Ureter (tissue), 1 donor: ENCODE measurements around the gene CENPB. TPM values are rescaled to one million over a fixed set of nuclear protein-coding genes. Genes with fewer than 3 reads are reported as not detected.
A peak's percentile ranks its signal among the peaks of the same experiment; 100 is the strongest.
"Not testable (repeated sequence)": the region's sequence is repeated elsewhere in the genome, so short reads cannot be mapped to it uniquely, and the experiment has no call there.

Experiments
- DNase-seq: peaks from one replicate; pipeline ENCODE4 v3.0.0-alpha.2; 2020; ENCODE audit warnings: low spot score
- total RNA-seq: library from RNA; stranded (reverse); gene quantifications from one replicate; pipeline ENCODE4 v1.2.4, GENCODE V29; 2023
- donor health status: DM: yes; HTN: yes; CAD: no.

The CENPB gene
- total RNA-seq, 1 donor from 2014 or later, result 84.1 TPM

DNA sequence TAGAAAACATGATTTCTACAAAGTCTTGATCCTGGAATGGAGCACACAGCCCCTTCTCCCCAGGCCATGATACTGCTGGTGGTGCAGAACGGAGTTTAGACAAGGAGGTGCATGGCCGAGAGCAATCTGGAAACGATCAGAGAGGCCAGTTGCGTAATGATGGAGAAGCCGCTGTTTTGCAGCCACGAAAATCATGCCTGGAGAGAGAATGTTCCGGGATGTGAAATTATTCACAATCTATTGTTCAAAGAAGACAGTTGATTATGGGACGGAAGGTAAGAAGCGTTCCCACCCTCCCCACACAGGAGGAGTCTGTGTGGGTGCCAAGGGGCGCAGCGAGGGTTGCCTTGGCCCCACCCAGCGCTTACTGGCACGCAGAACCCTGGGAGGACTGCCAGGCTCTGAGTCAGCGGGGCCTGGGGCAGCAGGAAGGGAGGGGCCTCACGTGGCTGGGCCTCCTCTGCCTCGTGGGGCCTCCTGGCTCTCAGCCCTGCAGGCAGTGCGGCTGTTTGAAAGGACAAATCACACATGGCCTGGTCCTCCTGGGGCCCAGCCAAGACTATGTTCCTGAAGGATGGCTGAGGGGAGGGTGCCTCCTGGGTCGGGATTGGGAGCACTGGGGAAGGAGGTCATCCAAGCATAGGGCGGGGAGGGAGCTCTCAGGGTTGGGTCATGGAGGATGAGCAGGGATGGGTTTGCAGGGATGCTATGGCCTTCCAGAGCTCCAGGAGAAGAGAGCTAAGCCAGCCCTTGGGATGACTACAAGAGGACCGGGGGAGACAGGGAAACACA, 25.1 kb upstream of the CENPB start:
- peak; percentile 99 for DNase-seq

DNA sequence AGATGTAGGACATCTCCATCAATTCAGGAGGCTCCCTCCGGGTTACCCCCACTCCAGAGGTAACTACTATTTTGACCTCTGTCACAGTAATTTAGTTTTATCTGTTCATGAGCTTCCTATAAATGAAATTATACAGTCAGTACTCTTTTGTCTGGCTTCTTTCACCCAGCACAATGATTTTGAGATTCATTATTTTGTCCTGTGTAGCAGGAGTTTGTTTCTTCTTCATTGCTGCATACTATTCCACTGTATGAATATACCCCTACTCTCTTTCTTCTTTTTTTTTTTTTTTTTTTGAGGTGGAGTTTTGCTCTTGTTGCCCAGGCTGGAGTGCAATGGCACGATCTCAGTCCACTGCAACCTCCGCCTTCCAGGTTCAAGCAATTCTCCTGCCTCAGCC, 22.0 kb upstream of the CENPB start:
- DNase-seq, result no peak

GRCh38 chr20:3804781-3805180, 18.2 kb upstream of the CENPB start:
- DNase-seq, result no peak

GRCh38 chr20:3804254-3804751, 17.8 kb upstream of the CENPB start:
- peak; percentile 55 for DNase-seq

- DNase-seq, result no peak
Measured at GRCh38 chr20:3803854-3804253, 17.3 kb upstream of the CENPB start.

- no peak for DNase-seq
Measured at GRCh38 chr20:3803289-3803688, 16.7 kb upstream of the CENPB start.

DNA sequence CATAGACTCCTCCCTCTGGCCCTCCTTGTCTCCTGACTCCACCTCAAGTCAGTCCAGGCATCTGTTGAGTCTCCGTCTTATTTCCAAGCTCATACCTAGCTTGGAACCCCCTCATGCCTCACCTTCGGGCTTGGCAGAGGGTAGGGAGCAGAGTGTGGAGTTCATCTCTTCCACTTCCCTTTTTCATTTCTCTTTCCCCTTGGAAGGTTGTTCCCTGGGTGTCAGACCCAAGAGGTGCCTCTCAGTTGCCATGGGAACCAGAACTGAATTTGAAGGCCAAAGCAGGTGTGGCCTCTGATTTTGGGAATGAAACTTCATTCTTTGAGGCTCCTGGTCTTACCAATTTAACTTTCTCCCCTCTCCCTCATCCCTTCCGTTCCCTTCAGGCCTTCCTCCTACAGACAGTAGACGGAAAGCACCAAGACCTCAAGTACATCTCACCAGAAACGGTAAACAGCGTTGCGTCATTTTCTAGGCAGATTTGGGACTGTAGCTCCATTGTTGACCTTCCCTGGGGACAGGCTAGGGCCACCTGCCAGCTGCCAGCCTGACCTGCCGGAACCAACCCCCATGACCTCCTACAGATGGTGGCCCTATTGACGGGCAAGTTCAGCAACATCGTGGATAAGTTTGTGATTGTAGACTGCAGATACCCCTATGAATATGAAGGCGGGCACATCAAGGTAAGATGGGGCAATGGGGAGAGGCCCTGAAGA, 16.1 kb upstream of the CENPB start:
- no peak for DNase-seq

GRCh38 chr20:3801846-3802245, 15.3 kb upstream of the CENPB start:
- no peak for DNase-seq

DNA sequence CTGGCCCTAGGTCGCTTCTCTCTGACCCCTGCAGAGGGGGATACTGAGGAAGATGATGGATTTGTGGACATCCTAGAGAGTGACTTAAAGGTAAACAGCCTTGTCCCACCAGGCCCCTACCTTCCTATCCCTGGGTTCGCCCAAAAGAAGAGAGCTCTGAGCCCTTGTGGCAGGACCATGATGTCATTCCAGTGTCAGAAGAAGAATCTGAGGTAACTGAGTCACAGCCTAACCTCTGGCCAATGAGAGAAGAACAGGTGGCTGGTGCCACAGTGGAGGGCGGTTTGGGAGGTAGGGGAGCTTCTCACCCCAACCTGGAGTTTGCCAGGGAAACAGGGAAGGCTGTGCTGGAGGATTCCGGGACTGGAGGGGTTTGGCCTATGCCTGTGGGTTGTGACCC, 14.8 kb upstream of the CENPB start:
- no peak for DNase-seq

DNA sequence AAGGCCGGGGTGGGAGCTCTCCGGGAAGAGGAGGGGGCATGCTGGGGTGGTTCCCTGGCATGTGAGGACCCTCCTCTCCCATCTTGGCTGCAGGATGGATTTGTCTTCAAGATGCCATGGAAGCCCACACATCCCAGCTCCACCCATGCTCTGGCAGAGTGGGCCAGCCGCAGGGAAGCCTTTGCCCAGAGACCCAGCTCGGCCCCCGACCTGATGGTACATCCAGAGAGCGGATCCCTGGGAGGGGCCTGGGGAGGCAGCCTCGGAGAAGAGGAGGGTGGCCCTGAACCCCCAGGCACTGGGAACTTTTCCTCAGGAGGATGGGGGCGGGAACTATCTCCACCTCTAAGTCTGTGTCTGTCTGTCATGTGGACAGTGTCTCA, 14.3 kb upstream of the CENPB start:
- DNase-seq, result no peak

DNA sequence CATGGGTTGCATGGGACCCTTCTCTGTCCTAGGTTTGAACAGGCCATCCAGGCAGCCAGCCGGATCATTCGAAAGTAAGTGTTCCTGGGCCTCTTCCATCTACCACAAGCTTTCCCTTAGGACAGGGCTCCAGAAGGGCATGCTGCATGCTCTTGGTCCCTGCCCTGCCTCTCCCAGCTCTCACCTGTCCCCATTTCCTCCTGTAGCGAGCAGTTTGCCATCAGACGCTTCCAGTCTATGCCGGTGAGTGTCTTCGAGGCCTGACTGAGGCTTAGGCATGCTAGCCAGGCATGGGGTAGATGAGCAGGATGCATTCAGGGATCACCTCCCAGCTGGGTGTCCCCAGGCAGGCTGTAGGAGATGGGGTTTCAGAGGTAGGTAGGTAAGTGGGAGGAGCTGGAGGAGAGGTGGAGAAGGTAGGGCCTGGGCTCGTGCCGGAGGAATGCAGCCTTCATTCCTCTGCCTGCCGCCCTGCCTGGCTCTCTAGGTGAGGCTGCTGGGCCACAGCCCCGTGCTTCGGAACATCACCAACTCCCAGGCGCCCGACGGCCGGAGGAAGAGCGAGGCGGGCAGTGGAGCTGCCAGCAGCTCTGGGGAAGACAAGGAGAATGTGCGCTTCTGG, 13.8 kb upstream of the CENPB start:
- DNase-seq, result no peak

- DNase-seq, result peak; percentile 42
Measured at GRCh38 chr20:3798908-3799248, 12.3 kb upstream of the CENPB start.

GRCh38 chr20:3798373-3798768, 11.8 kb upstream of the CENPB start:
- DNase-seq, result no peak

DNA sequence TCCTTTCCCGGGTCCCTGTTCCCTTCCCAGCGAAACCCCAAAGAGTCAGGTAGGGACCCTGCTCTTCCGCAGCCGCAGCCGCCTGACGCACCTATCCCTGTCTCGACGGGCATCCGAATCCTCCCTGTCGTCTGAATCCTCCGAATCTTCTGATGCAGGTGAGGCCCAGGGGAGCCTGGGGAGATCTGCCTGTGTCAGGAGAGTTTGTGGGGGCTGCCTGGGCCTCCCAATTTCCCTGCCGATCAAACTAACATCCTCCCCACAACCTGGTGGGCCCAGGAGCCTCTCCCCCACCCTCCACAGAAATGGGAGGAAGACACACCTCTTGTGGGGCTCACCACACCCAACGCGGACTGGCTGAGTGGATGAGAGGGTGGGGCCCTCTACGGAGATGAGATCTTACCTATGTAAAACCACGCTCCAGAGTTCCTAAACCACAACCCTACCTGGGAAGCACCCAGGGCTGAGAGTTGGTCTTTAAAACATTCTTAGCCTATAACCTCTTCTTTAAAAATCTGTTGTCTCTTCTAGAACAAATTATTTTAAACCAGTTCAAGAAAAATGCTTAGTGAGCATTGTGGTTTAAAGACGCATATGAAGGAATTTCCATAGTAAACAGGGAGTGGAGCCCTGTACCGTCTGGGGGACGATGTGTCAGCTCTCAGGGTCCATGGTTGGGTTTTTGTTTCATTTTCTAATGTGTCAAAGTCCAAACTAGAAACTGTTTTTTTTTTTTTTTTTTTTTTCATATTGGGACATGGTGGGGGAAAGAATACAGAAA, 11.2 kb upstream of the CENPB start:
- DNase-seq, result peak; percentile 42

- peak; percentile 42 for DNase-seq
Measured at GRCh38 chr20:3797226-3797545, 10.6 kb upstream of the CENPB start.

DNA sequence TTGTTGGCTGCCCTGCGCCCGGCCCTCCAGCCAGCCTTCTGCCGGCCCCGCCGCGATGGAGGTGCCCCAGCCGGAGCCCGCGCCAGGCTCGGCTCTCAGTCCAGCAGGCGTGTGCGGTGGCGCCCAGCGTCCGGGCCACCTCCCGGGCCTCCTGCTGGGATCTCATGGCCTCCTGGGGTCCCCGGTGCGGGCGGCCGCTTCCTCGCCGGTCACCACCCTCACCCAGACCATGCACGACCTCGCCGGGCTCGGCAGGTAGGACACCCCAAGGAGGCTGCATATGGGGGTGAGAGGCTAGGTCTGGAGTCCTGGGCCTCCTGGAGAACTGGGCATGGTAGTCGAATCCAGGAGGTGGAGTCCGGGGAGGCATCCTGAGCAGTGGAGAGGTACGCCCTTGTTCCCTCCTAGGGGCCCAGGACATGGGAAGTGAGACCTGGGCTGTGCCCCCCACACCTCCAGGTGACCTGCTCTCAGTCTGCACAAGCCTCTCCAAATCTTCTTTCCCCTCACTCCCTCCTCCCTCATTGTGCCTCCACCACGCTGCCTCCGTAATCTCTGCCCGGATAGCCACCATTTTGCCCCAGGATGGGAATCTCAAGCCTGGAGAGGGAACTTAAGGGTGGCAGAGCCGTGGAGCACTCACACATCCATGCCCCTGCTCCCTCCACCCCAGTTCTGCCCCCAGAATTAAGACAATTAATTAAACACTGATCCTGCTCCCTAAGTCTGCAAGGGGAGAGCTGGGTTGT, 10.1 kb upstream of the CENPB start:
- DNase-seq, result peak; percentile 43

- DNase-seq, result peak; percentile 95
Measured at GRCh38 chr20:3795511-3796468, 9.2 kb upstream of the CENPB start, which contains the start of gene CDC25B. CDC25B (plus strand) TSS chr20:3796310; CDS start chr20:3796532, 222 bp downstream.

- DNase-seq, result peak; percentile 47
Measured at GRCh38 chr20:3794701-3795420, 8.3 kb upstream of the CENPB start.

- not testable (repeated sequence) for DNase-seq
Measured at GRCh38 chr20:3794168-3794567, 7.6 kb upstream of the CENPB start.
